SJSA1 (cell line): ENCODE data around the gene TMEM131L. TPM values are rescaled to one million over a fixed set of nuclear protein-coding genes. Genes with fewer than 3 reads are reported as not detected.
A peak's percentile ranks its signal among the peaks of the same experiment; 100 is the strongest.

Source experiments
- DNase-seq, 2 experiments: peaks; one replicate each; pipeline ENCODE4 v3.0.0-alpha.2; 2015 to 2020; ENCODE audit warnings: low spot score in 2 of 2, low read depth in 1 of 2
- H3K27ac ChIP-seq: fragments of 250-450 bp; sonication (Bioruptor Pico); 2 replicates; pipeline ENCODE4 v1.5.1; 2020; ENCODE audit warnings: mild to moderate bottlenecking, moderate library complexity
- H3K27me3 ChIP-seq: fragments of 250-450 bp; sonication (Bioruptor Pico); replicated peaks from 2 replicates; pipeline ENCODE4 v1.5.1; 2020; ENCODE audit warnings: mild to moderate bottlenecking, moderate library complexity
- H3K36me3 ChIP-seq: fragments of 250-450 bp; sonication (Bioruptor Pico); 2 replicates; pipeline ENCODE4 v1.5.1; 2020; ENCODE audit warnings: mild to moderate bottlenecking
- H3K4me1 ChIP-seq: fragments of 250-450 bp; sonication (Bioruptor Pico); replicated peaks from 2 replicates; pipeline ENCODE4 v1.6.1; 2021; ENCODE audit warnings: mild to moderate bottlenecking
- H3K4me3 ChIP-seq: fragments of 250-450 bp; sonication (Bioruptor Pico); 2 replicates; pipeline ENCODE4 v1.5.1; 2020; ENCODE audit warnings: mild to moderate bottlenecking
- H3K9me3 ChIP-seq: fragments of 250-450 bp; sonication (Bioruptor Pico); replicated peaks from 2 replicates; pipeline ENCODE4 v1.5.1; 2020; ENCODE audit warnings: mild to moderate bottlenecking
- total RNA-seq: library from RNA; depleted of rRNA; stranded (reverse); fragments of >200 nt; shearing (Covaris generic); gene quantifications from 2 replicates; pipeline ENCODE4 v1.2.3, GENCODE V29; 2014

The TMEM131L gene
- total RNA-seq, 1 experiment from 2014 or later, result 12.7 TPM

- no peaks in the 10 kb centered on the region for H3K9me3 ChIP-seq
- H3K4me1 ChIP-seq, result no peaks in the 10 kb centered on the region
- no peaks in the 10 kb centered on the region; the same call in 1 of the 2 replicates for H3K36me3 ChIP-seq
- H3K27ac ChIP-seq, result no peak overlapping the region
- H3K27me3 ChIP-seq, result no peaks in the 10 kb centered on the region
- no peak overlapping the region for H3K4me3 ChIP-seq
- no peak for DNase-seq
Measured at GRCh38 chr4:153476829-153477574, 10.8 kb downstream of the TMEM131L start.

GRCh38 chr4:153479101-153479500 is 12.9 kb downstream of the TMEM131L start:
- peaks cover 10% of the 10 kb centered on the region for H3K4me1 ChIP-seq
- no peaks in the 10 kb centered on the region for H3K9me3 ChIP-seq
- DNase-seq, result no peak
- no peaks in the 10 kb centered on the region; the same call in 1 of the 2 replicates for H3K36me3 ChIP-seq
- H3K4me3 ChIP-seq, result no peak overlapping the region
- H3K27me3 ChIP-seq, result no peaks in the 10 kb centered on the region
- no peak overlapping the region for H3K27ac ChIP-seq

GRCh38 chr4:153480704-153481103 is 14.5 kb downstream of the TMEM131L start:
- no peak for DNase-seq

GRCh38 chr4:153481478-153481877 is 15.3 kb downstream of the TMEM131L start:
- no peak overlapping the region for H3K4me3 ChIP-seq
- no peaks in the 10 kb centered on the region for H3K9me3 ChIP-seq
- no peaks in the 10 kb centered on the region for H3K27me3 ChIP-seq
- no peak overlapping the region for H3K27ac ChIP-seq
- no peaks in the 10 kb centered on the region; the same call in 1 of the 2 replicates for H3K36me3 ChIP-seq
- H3K4me1 ChIP-seq, result peaks cover 24% of the 10 kb centered on the region
- no peak for DNase-seq

More at GRCh38 chr4:153480704-153481103, 14.5 kb downstream of the TMEM131L start:
- no peaks in the 10 kb centered on the region; the same call in 1 of the 2 replicates for H3K36me3 ChIP-seq
- H3K4me1 ChIP-seq, result peaks cover 16% of the 10 kb centered on the region
- H3K27me3 ChIP-seq, result no peaks in the 10 kb centered on the region
- H3K9me3 ChIP-seq, result no peaks in the 10 kb centered on the region
- H3K4me3 ChIP-seq, result no peak overlapping the region
- H3K27ac ChIP-seq, result no peak overlapping the region

- no peaks in the 10 kb centered on the region for H3K27me3 ChIP-seq
- DNase-seq, result peak in 1 of 2 experiments; percentile 32
- peaks cover 46% of the 10 kb centered on the region for H3K4me1 ChIP-seq
- H3K9me3 ChIP-seq, result no peaks in the 10 kb centered on the region
- H3K27ac ChIP-seq, result peak overlapping the region; percentile 35; the same call in 1 of the 2 replicates
- H3K36me3 ChIP-seq, result no peaks in the 10 kb centered on the region; the same call in 1 of the 2 replicates
- peak overlapping the region; percentile 1; the same call in 1 of the 2 replicates for H3K4me3 ChIP-seq
Measured at GRCh38 chr4:153483432-153484418, 17.6 kb downstream of the TMEM131L start.

GRCh38 chr4:153485359-153485758 is 19.2 kb downstream of the TMEM131L start:
- peaks cover 59% of the 10 kb centered on the region for H3K4me1 ChIP-seq
- no peaks in the 10 kb centered on the region for H3K27me3 ChIP-seq
- no peaks in the 10 kb centered on the region for H3K9me3 ChIP-seq
- DNase-seq, result no peak
- no peak overlapping the region for H3K27ac ChIP-seq
- no peaks in the 10 kb centered on the region; the same call in 1 of the 2 replicates for H3K36me3 ChIP-seq
- no peak overlapping the region for H3K4me3 ChIP-seq

GRCh38 chr4:153485860-153486259 is 19.7 kb downstream of the TMEM131L start:
- Histone ChIP-seq H3K27ac (peak overlapping the region; percentile 35), H3K27me3 (no peaks in the 10 kb centered on the region), H3K36me3 (no peaks in the 10 kb centered on the region; the same call in 1 of the 2 replicates), H3K4me1 (peaks cover 59% of the 10 kb centered on the region), H3K9me3 (no peaks in the 10 kb centered on the region), H3K4me3 (no peak overlapping the region)
- no peak for DNase-seq

- H3K36me3 ChIP-seq, result no peaks in the 10 kb centered on the region; the same call in 1 of the 2 replicates
- H3K27ac ChIP-seq, result peak overlapping the region; percentile 35
- peak; percentile 59 to 65 for DNase-seq
- peaks cover 59% of the 10 kb centered on the region for H3K4me1 ChIP-seq
- H3K27me3 ChIP-seq, result no peaks in the 10 kb centered on the region
- no peaks in the 10 kb centered on the region for H3K9me3 ChIP-seq
- H3K4me3 ChIP-seq, result no peak overlapping the region
Measured at GRCh38 chr4:153486281-153487151, 20.4 kb downstream of the TMEM131L start.

GRCh38 chr4:153488006-153488891 is 22.1 kb downstream of the TMEM131L start:
- Histone ChIP-seq H3K4me1 (peaks cover 58% of the 10 kb centered on the region), H3K27me3 (no peaks in the 10 kb centered on the region), H3K9me3 (no peaks in the 10 kb centered on the region), H3K27ac (peak overlapping the region; percentile 31), H3K4me3 (no peak overlapping the region), H3K36me3 (no peaks in the 10 kb centered on the region; the same call in 1 of the 2 replicates)
- peak; percentile 36 to 47 for DNase-seq

- no peak for DNase-seq
- Histone ChIP-seq H3K4me3 (no peak overlapping the region), H3K4me1 (peaks cover 57% of the 10 kb centered on the region), H3K9me3 (no peaks in the 10 kb centered on the region), H3K27me3 (no peaks in the 10 kb centered on the region), H3K27ac (no peak overlapping the region), H3K36me3 (no peaks in the 10 kb centered on the region; the same call in 1 of the 2 replicates)
Measured at GRCh38 chr4:153489856-153490558, 23.8 kb downstream of the TMEM131L start.

- DNase-seq, result no peak
- H3K27ac ChIP-seq, result no peak overlapping the region
- no peaks in the 10 kb centered on the region for H3K27me3 ChIP-seq
- H3K9me3 ChIP-seq, result no peaks in the 10 kb centered on the region
- no peaks in the 10 kb centered on the region; the same call in 1 of the 2 replicates for H3K36me3 ChIP-seq
- peaks cover 48% of the 10 kb centered on the region for H3K4me1 ChIP-seq
- H3K4me3 ChIP-seq, result no peak overlapping the region
Measured at GRCh38 chr4:153490985-153491483, 24.9 kb downstream of the TMEM131L start.
